NCI-H187 treated with DMSO at 0.1 percent for 48 hours (cell line): ENCODE results near the gene PCDHA5.
"Not testable (repeated sequence)": the region's sequence is repeated elsewhere in the genome, so short reads cannot be mapped to it uniquely, and the experiment has no call there.

Experiments used
- DNase-seq: peaks from one replicate; lab custom pipeline; 2025; lab: John Stamatoyannopoulos, UW

PCDHA5 gene

GRCh38 chr5:140821375-140822280 lies at the start of gene PCDHA5:
Gene PCDHA5, plus strand, starts transcription at chr5:140821613.
- DNase-seq = no peak

- DNase-seq = no peak
Observed at GRCh38 chr5:140780512-140780911, 40.9 kb upstream of the PCDHA5 start.

- DNase-seq = no peak
Observed at GRCh38 chr5:140785905-140786686, 35.3 kb upstream of the PCDHA5 start, which contains the start of gene PCDHA1. Gene PCDHA1, plus strand, starts transcription at chr5:140786140.

- not testable (repeated sequence) for DNase-seq
Observed at GRCh38 chr5:140787422-140787821, 34.0 kb upstream of the PCDHA5 start.

- DNase-seq = not testable (repeated sequence)
Observed at GRCh38 chr5:140787849-140788504, 33.4 kb upstream of the PCDHA5 start.

- DNase-seq = no peak
Observed at GRCh38 chr5:140791089-140791488, 30.3 kb upstream of the PCDHA5 start.

GRCh38 chr5:140794595-140795258 lies 26.7 kb upstream of the PCDHA5 start, which contains the start of gene PCDHA2:
Gene PCDHA2, plus strand, starts transcription at chr5:140794852.
- DNase-seq = peak; percentile 45

GRCh38 chr5:140795259-140795641 lies 26.2 kb upstream of the PCDHA5 start:
- DNase-seq = no peak

- not testable (repeated sequence) for DNase-seq
Observed at GRCh38 chr5:140796072-140796717, 25.2 kb upstream of the PCDHA5 start.

GRCh38 chr5:140796718-140797095 lies 24.7 kb upstream of the PCDHA5 start:
- DNase-seq = no peak

GRCh38 chr5:140800816-140801493 lies 20.5 kb upstream of the PCDHA5 start, which contains the start of gene PCDHA3:
Gene PCDHA3, plus strand, starts transcription at chr5:140801057.
- DNase-seq = no peak

- no peak for DNase-seq
Observed at GRCh38 chr5:140801494-140801841, 19.9 kb upstream of the PCDHA5 start.

- DNase-seq = not testable (repeated sequence)
Observed at GRCh38 chr5:140802381-140802780, 19.0 kb upstream of the PCDHA5 start.

GRCh38 chr5:140802781-140803271 lies 18.6 kb upstream of the PCDHA5 start:
- no peak for DNase-seq

- DNase-seq = no peak
Observed at GRCh38 chr5:140806834-140807775, 14.3 kb upstream of the PCDHA5 start, which contains the start of gene PCDHA4. Gene PCDHA4, plus strand, starts transcription at chr5:140807068.

GRCh38 chr5:140808241-140808888 lies 13.0 kb upstream of the PCDHA5 start:
- DNase-seq = not testable (repeated sequence)

GRCh38 chr5:140808889-140809291 lies 12.5 kb upstream of the PCDHA5 start:
- no peak for DNase-seq

GRCh38 chr5:140822281-140822629 lies 842 bp downstream of the PCDHA5 start:
- DNase-seq = no peak

- not testable (repeated sequence) for DNase-seq
Observed at GRCh38 chr5:140822969-140823368, 1.6 kb downstream of the PCDHA5 start.
